K562 (cell line): ENCODE measurements around the gene APBA2.

Experiments
- BRCA1 ChIP-seq, 2 experiments: fragments of 450-650 bp in 1 of 2; sonication (generic) in 1 of 2; formaldehyde crosslinking in 1 of 2; IDR thresholded peaks; 2 replicates each; pipeline versions ENCODE4 v1.5.0 to v1.6.1; 2017 to 2020; ENCODE audit warnings: mild to moderate bottlenecking in 1 of 2, missing genetic modification reagents in 1 of 2
- ETV6 ChIP-seq, 3 experiments: fragments of 150-350 bp in 1 of 3; sonication (generic) in 1 of 3; formaldehyde crosslinking in 1 of 3; IDR thresholded peaks; 2 replicates each; pipeline versions ENCODE4 v1.6.1 to v1.8.0; 2014 to 2022; ENCODE audit warnings: borderline replicate concordance in 2 of 3, low read depth in 2 of 3, antibody characterized with exemption in 1 of 3, low read length in 1 of 3, mild to moderate bottlenecking in 1 of 3, missing genetic modification reagents in 1 of 3
- FOXA1 ChIP-seq: fragments of 450-650 bp; IDR thresholded peaks from 2 replicates; pipeline ENCODE4 v1.6.1; 2016; ENCODE audit warnings: mild to moderate bottlenecking, borderline replicate concordance
- FOXM1 ChIP-seq, 2 experiments: fragments of 450-650 bp in 1 of 2; sonication (generic) in 1 of 2; formaldehyde crosslinking in 1 of 2; IDR thresholded peaks; 2 replicates each; pipeline versions ENCODE4 v1.6.1 to v1.9.0; 2017 to 2022; ENCODE audit warnings: low read depth in 2 of 2, mild to moderate bottlenecking in 2 of 2, missing genetic modification reagents in 1 of 2, moderate library complexity in 1 of 2
- GABPA ChIP-seq: fragments of 200-800 bp; sonication (Bioruptor generic); conservative IDR thresholded peaks from 2 replicates; pipeline ENCODE4 v1.6.1; 2016; ENCODE audit warnings: low read depth, missing genetic modification characterization, missing compliant biosample characterization
- MECOM ChIP-seq: fragments of 250-450 bp; sonication (Bioruptor Pico); IDR thresholded peaks from 2 replicates; pipeline ENCODE4 v1.8.0; 2022; ENCODE audit warnings: inconsistent platforms
- MYNN ChIP-seq, 2 experiments: sonication (generic); formaldehyde crosslinking in 1 of 2; IDR thresholded peaks; 2 replicates each; pipeline versions ENCODE4 v1.5.0 to v1.6.1; 2016 to 2020; ENCODE audit warnings: antibody characterized with exemption in 1 of 2, missing genetic modification reagents in 1 of 2
- NFIX ChIP-seq: fragments of 250-450 bp; sonication (Bioruptor Pico); IDR thresholded peaks from 2 replicates; pipeline ENCODE4 v1.4.0; 2020; ENCODE audit warnings: low read depth, mild to moderate bottlenecking, moderate library complexity
- POLR2A ChIP-seq: fragments of 450-650 bp; conservative IDR thresholded peaks from 2 replicates; pipeline ENCODE4 v1.6.1; 2016
- POLR2AphosphoS5 ChIP-seq: IDR thresholded peaks from 2 replicates; pipeline ENCODE4 v1.6.1; 2011; ENCODE audit warnings: mild to moderate bottlenecking, low read depth, low read length, moderate library complexity; ENCODE audit not compliant: control insufficient read depth, insufficient read depth
- RAD21 ChIP-seq, 2 experiments: fragments of 250-450 bp in 1 of 2; fragments of 450-650 bp in 1 of 2; sonication (Bioruptor Pico) in 1 of 2; formaldehyde crosslinking in 1 of 2; IDR thresholded peaks in 1 of 2; conservative IDR thresholded peaks in 1 of 2; 2 replicates each; pipeline versions ENCODE4 v1.4.0 to v1.8.0; 2020 to 2022; ENCODE audit warnings: mild to moderate bottlenecking in 2 of 2, moderate library complexity in 1 of 2
- ZNF75A ChIP-seq: fragments of 450-650 bp; formaldehyde crosslinking; IDR thresholded peaks from 2 replicates; pipeline ENCODE4 v1.4.0; 2020; ENCODE audit warnings: mild to moderate bottlenecking
- TF ChIP-seq, protein P1 (sequence below): sonication (generic); formaldehyde crosslinking; IDR thresholded peaks from 2 replicates; pipeline ENCODE4 v1.8.0; 2022; ENCODE audit warnings: missing genetic modification reagents, mild to moderate bottlenecking, moderate library complexity, borderline replicate concordance
- TF ChIP-seq, protein P2 (sequence below), 3 experiments: IDR thresholded peaks in 2 of 3; conservative IDR thresholded peaks in 1 of 3; 2 replicates each; pipeline ENCODE4 v1.5.1; 2011 to 2012; ENCODE audit warnings: low read length in 3 of 3, mild to moderate bottlenecking in 3 of 3, control low read depth in 2 of 3, improper control_type of control experiment in 1 of 3, inconsistent platforms in 1 of 3, low read depth in 1 of 3, mixed read lengths in 1 of 3, moderate library complexity in 1 of 3; ENCODE audit not compliant: insufficient read depth in 2 of 3

DNA sequence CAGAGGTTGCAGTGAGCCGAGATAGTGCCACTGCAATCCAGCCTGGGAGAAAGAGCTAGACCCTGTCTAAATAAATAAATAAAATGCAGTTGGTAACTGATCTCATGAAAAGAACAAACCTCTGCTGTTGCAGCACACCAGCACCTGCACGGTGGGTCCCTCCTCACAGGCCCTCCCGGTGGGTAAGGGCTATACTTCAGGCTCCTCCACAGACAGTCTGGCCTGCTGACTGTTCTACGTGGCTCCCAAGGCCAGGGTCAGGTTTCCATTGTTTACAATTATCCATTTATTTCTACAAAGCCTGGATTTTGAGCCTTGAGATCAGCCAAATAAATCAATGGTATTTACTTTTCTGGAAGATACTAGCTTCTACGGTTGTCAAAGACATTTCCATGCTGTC is 5.1 kb upstream of the APBA2 start:
- TF ChIP-seq, protein P1, sequence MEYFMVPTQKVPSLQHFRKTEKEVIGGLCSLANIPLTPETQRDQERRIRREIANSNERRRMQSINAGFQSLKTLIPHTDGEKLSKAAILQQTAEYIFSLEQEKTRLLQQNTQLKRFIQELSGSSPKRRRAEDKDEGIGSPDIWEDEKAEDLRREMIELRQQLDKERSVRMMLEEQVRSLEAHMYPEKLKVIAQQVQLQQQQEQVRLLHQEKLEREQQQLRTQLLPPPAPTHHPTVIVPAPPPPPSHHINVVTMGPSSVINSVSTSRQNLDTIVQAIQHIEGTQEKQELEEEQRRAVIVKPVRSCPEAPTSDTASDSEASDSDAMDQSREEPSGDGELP (CRISPR knock-in tag) = no peak
- TF ChIP-seq, protein P2, sequence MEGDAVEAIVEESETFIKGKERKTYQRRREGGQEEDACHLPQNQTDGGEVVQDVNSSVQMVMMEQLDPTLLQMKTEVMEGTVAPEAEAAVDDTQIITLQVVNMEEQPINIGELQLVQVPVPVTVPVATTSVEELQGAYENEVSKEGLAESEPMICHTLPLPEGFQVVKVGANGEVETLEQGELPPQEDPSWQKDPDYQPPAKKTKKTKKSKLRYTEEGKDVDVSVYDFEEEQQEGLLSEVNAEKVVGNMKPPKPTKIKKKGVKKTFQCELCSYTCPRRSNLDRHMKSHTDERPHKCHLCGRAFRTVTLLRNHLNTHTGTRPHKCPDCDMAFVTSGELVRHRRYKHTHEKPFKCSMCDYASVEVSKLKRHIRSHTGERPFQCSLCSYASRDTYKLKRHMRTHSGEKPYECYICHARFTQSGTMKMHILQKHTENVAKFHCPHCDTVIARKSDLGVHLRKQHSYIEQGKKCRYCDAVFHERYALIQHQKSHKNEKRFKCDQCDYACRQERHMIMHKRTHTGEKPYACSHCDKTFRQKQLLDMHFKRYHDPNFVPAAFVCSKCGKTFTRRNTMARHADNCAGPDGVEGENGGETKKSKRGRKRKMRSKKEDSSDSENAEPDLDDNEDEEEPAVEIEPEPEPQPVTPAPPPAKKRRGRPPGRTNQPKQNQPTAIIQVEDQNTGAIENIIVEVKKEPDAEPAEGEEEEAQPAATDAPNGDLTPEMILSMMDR (IDR thresholded peaks at IDR 0.05 in 2 of 3, conservative IDR thresholded peaks at IDR 0.05 in 1 of 3; ENCODE audit: insufficient read depth in 2 of 3, low read depth in 1 of 3, low read length in 3 of 3) = no peak
- no peak for TF ChIP-seq MYNN (IDR thresholded peaks at IDR 0.05)
- TF ChIP-seq MYNN (CRISPR knock-in tag; IDR thresholded peaks at IDR 0.05) = no peak
- no peak for TF ChIP-seq POLR2A
- no peak for TF ChIP-seq ZNF75A (CRISPR knock-in tag)
- TF ChIP-seq NFIX (CRISPR knock-in tag) = no peak
- TF ChIP-seq MECOM (CRISPR knock-in tag) = no peak
- TF ChIP-seq BRCA1 (IDR thresholded peaks at IDR 0.05) = no peak
- no peak for TF ChIP-seq BRCA1 (CRISPR knock-in tag; IDR thresholded peaks at IDR 0.05)
- TF ChIP-seq FOXA1 = no peak
- no peak for TF ChIP-seq ETV6 (IDR thresholded peaks at IDR 0.05; ENCODE audit: borderline replicate concordance in 1 of 2, low read depth in 2 of 2, low read length in 1 of 2)
- no peak for TF ChIP-seq ETV6 (CRISPR knock-in tag; IDR thresholded peaks at IDR 0.05; ENCODE audit: borderline replicate concordance)
- TF ChIP-seq GABPA = no peak
- TF ChIP-seq RAD21 (CRISPR knock-in tag; conservative IDR thresholded peaks at IDR 0.05 in 1 of 2, IDR thresholded peaks at IDR 0.05 in 1 of 2) = no peak
- TF ChIP-seq FOXM1 (IDR thresholded peaks at IDR 0.05; ENCODE audit: low read depth) = no peak
- no peak for TF ChIP-seq FOXM1 (CRISPR knock-in tag; IDR thresholded peaks at IDR 0.05; ENCODE audit: low read depth)
- TF ChIP-seq POLR2AphosphoS5 = no peak
